IMR-90 (cell line): ENCODE results near the gene SYNPO.

ENCODE experiments used
- CEBPB ChIP-seq: IDR thresholded peaks from 2 replicates; pipeline ENCODE4 v1.6.1; 2012; ENCODE audit warnings: low read depth, low read length, improper control_type of control experiment
- CHD1 ChIP-seq: IDR thresholded peaks from 2 replicates; pipeline ENCODE4 v1.6.1; 2012; ENCODE audit warnings: low read depth, low read length, improper control_type of control experiment
- FOS ChIP-seq: fragments of 150-350 bp; IDR thresholded peaks from 2 replicates; pipeline ENCODE4 v1.6.1; 2016; ENCODE audit warnings: low read depth, low read length
- MAFK ChIP-seq: IDR thresholded peaks from 2 replicates; pipeline ENCODE4 v1.6.1; 2012; ENCODE audit warnings: low read depth, low read length, improper control_type of control experiment
- MAZ ChIP-seq: IDR thresholded peaks from 2 replicates; pipeline ENCODE4 v1.6.1; 2012; ENCODE audit warnings: low read depth, mild to moderate bottlenecking, low read length, improper control_type of control experiment, moderate library complexity, borderline replicate concordance
- MXI1 ChIP-seq: IDR thresholded peaks from 2 replicates; pipeline ENCODE4 v1.6.1; 2012; ENCODE audit warnings: low read depth, mild to moderate bottlenecking, low read length, moderate library complexity, borderline replicate concordance
- NFE2L2 ChIP-seq: fragments of 150-350 bp; IDR thresholded peaks from 2 replicates; pipeline ENCODE4 v1.6.1; 2016; ENCODE audit warnings: low read depth, mild to moderate bottlenecking, low read length
- POLR2A ChIP-seq: IDR thresholded peaks from 2 replicates; pipeline ENCODE4 v1.6.1; 2012; ENCODE audit warnings: mild to moderate bottlenecking, low read depth, low read length
- RAD21 ChIP-seq: IDR thresholded peaks from 2 replicates; pipeline ENCODE4 v1.6.1; 2012; ENCODE audit warnings: low read length, improper control_type of control experiment
- RCOR1 ChIP-seq: IDR thresholded peaks from 2 replicates; pipeline ENCODE4 v1.6.1; 2012; ENCODE audit warnings: mild to moderate bottlenecking, low read length, improper control_type of control experiment; ENCODE audit not compliant: insufficient replicate concordance
- RFX5 ChIP-seq: IDR thresholded peaks from 2 replicates; pipeline ENCODE4 v1.8.0; 2012; ENCODE audit warnings: low read depth, mild to moderate bottlenecking, low read length, moderate library complexity
- SMC3 ChIP-seq: fragments of 150-350 bp; IDR thresholded peaks from 2 replicates; pipeline ENCODE4 v1.6.1; 2016; ENCODE audit warnings: low read depth, mild to moderate bottlenecking, antibody characterized with exemption, low read length, moderate library complexity
- TF ChIP-seq, protein P1 (sequence below): conservative IDR thresholded peaks from 2 replicates; pipeline ENCODE4 v1.5.1; 2012; ENCODE audit warnings: mild to moderate bottlenecking, low read depth, low read length, improper control_type of control experiment
- TF ChIP-seq, protein P2 (sequence below): fragments of 150-350 bp; IDR thresholded peaks from 2 replicates; pipeline ENCODE4 v1.6.1; 2016; ENCODE audit warnings: low read depth, mild to moderate bottlenecking, low read length, moderate library complexity, borderline replicate concordance

DNA sequence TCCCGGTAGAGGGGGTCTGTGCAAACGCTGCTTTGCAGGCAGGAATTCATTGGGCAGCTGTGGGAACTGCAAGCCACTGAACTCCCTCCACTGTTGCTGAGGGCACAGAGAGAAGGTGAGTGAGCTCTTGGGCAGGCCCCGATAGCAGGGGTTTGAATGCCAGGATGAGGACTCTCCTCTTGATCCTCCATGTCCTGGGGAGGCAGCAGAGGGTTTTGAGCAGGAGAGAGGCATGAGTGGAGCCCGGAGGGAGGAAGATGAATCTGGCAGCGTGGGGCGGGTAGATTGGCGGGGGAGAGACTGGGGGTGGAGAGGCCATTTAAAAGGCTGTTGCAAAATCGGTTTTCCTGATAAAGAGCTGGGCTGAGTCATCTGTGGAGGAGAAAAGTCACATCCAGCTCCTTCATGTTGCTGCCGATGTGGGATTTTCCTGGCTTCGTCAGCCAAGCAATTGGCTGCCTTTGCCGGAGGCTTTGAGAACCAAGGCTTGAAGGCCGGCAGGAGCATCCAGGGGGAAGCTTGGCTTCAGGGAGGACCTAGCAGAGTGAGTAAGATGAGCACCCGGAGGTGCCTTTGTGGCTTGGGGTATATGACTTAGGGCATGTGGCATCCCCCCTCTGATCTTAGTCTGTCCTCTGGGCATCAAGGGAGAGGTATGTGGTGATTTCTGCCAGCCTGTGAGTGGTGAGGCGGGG is at the start of gene SYNPO:
- TF ChIP-seq SMC3 (peak; percentile 17; the same call in 1 of the 2 replicates), CHD1 (peak; percentile 73; the same call in 1 of the 2 replicates), RFX5 (no peak), POLR2A (peak; percentile 63; the same call in 1 of the 2 replicates), RAD21 (0 out of 2 replicates have a peak, but pooled peaks have one; percentile 3), RCOR1 (no peak), NFE2L2 (peak; percentile 48; the same call in 1 of the 2 replicates), MAZ (peak; percentile 65; the same call in 1 of the 2 replicates), CEBPB (peak; percentile 96), FOS (peak; percentile 79), MAFK (no peak), MXI1 (no peak)
- TF ChIP-seq, protein P1, sequence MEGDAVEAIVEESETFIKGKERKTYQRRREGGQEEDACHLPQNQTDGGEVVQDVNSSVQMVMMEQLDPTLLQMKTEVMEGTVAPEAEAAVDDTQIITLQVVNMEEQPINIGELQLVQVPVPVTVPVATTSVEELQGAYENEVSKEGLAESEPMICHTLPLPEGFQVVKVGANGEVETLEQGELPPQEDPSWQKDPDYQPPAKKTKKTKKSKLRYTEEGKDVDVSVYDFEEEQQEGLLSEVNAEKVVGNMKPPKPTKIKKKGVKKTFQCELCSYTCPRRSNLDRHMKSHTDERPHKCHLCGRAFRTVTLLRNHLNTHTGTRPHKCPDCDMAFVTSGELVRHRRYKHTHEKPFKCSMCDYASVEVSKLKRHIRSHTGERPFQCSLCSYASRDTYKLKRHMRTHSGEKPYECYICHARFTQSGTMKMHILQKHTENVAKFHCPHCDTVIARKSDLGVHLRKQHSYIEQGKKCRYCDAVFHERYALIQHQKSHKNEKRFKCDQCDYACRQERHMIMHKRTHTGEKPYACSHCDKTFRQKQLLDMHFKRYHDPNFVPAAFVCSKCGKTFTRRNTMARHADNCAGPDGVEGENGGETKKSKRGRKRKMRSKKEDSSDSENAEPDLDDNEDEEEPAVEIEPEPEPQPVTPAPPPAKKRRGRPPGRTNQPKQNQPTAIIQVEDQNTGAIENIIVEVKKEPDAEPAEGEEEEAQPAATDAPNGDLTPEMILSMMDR = 0 out of 2 replicates have a peak, but pooled peaks have one; percentile 2
- TF ChIP-seq, protein P2, sequence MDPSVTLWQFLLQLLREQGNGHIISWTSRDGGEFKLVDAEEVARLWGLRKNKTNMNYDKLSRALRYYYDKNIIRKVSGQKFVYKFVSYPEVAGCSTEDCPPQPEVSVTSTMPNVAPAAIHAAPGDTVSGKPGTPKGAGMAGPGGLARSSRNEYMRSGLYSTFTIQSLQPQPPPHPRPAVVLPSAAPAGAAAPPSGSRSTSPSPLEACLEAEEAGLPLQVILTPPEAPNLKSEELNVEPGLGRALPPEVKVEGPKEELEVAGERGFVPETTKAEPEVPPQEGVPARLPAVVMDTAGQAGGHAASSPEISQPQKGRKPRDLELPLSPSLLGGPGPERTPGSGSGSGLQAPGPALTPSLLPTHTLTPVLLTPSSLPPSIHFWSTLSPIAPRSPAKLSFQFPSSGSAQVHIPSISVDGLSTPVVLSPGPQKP = no peak
